GM19193 (cell line): ENCODE data around the gene TNK1.

Experiments
- POLR2A ChIP-seq: IDR thresholded peaks from 4 replicates; pipeline ENCODE4 v1.6.1; 2011; ENCODE audit not compliant: insufficient read depth, insufficient read length; ENCODE audit errors: extremely low read depth

TNK1 gene

GRCh38 chr17:7352910-7353635 is 27.8 kb upstream of the TNK1 start:
- TF ChIP-seq POLR2A: no peak

GRCh38 chr17:7354262-7354843 is 26.5 kb upstream of the TNK1 start:
- TF ChIP-seq POLR2A: no peak

DNA sequence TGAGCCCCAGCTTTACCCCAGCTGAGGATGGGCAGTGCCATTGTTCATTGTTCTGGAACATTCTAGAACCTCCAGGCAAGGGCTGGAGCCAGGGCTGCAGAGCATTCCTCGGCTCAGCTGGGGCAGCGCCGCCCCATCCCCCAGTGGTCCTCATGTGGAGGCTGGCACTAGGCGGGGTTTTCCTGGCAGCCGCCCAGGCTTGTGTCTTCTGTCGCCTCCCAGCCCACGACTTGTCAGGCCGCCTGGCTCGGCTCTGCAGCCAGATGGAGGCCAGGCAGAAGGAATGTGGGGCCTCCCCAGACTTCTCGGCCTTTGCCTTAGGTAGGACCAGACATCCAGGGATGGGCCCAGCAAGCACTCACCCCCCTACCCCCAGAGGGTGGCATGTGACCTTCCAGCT is 25.8 kb upstream of the TNK1 start, which contains the start of gene TMEM95:
Gene TMEM95 (plus strand): TSS at position 104 of the 400 bp plus-strand sequence. CDS start 49 bp downstream, at position 153.
- TF ChIP-seq POLR2A: no peak

- no peak for TF ChIP-seq POLR2A
Measured at GRCh38 chr17:7355573-7355972, 25.3 kb upstream of the TNK1 start.

GRCh38 chr17:7356072-7356549 is 24.8 kb upstream of the TNK1 start:
- no peak for TF ChIP-seq POLR2A

DNA sequence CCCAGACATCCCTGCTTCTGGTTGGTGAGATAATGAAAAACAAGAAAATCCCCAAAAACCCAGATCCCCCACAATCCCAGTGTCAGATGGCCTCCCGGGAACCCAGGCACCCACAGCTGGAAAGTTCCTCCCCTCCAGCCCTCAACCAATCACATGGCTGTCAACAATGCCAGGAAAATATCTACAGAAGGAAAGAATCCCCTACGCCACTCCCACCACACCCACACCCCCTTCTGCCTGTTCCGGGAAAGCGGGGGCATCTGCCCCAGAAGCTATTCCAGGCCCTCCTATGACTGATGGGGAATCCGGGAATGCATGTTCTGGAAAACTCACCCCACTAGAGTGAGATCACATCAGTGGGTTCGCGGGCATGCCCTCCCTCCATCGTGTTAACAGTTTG is 24.1 kb upstream of the TNK1 start:
- TF ChIP-seq POLR2A: no peak

DNA sequence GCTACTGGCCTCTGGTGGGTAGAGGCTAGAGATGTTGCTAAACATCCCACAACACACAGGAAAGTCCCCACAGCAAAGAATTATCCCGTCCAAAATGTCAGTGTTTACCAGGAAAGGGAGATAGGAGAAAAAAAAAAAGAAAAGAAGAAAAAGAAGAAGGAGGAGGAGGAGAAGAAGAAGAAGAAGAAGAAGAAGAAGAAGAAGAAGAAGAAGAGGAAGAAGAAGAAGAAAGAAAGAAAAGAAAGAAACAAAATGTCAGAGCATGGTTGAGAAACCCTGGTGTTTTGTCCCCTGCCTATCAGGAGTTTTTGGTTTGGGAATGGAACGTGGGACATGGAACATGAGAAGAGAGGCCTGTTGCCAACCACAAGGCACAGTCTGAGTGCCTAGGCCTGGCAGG is 23.5 kb upstream of the TNK1 start:
- no peak for TF ChIP-seq POLR2A

DNA sequence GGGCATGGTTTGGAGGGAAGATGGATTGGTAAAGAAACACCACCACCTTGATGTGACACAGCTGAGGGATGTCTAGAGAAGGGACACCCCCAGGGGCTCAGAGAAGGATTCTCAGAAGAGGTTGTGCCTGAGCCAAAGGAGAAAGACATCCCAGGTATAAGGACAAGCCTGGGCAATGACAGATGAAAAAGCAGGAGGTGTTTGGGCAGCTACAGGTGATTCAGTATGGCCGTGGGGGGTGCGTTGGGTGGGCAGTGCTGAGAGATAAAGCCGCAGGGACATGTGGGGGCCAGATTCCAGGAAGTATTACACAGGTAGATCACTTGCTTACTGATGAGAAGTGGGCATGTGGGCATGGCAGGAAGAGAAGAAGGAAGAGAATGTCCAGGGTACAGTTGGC is 19.0 kb upstream of the TNK1 start:
- TF ChIP-seq POLR2A: no peak

DNA sequence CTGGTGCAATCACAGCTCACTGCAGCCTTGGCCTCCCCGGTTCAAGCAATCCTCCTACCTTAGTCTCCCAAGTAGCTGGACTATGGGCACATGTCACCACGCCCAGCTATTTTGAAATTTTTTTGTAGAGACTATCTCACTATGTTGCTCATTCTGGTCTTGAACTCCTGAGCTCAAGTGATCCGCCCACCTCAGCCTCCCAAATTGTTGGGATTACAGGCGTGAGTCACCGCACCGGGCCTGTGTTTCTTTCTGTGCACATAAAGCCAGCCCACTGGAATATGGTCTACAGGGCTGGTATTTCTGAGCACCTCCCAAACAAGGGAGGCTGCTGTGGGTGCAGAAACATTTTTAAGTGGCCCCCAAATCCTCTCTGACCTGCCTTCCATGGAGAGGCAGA is 17.6 kb upstream of the TNK1 start:
- no peak for TF ChIP-seq POLR2A

- TF ChIP-seq POLR2A: no peak
Measured at GRCh38 chr17:7367083-7367482, 13.8 kb upstream of the TNK1 start.

- no peak for TF ChIP-seq POLR2A
Measured at GRCh38 chr17:7367918-7368598, 12.8 kb upstream of the TNK1 start.

DNA sequence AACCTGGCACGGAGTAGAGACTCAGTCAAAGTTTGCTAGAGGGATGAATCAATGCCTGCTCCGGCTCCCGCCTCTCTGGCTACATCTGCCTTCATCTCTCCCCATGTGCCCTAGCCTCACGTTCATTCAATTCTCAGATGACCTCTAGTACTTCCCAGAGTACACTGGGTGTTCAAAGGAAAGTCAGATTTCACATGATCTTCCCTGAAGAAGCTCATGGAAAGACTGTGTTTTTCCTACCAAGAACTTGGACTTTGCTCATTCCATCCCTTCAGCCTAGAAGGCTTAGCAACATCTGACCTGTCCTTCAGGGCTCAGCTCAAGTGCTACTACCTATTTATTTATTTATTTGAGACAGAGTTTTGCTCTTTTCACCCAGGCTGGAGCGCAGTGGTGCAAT is 11.1 kb upstream of the TNK1 start:
- TF ChIP-seq POLR2A: no peak

DNA sequence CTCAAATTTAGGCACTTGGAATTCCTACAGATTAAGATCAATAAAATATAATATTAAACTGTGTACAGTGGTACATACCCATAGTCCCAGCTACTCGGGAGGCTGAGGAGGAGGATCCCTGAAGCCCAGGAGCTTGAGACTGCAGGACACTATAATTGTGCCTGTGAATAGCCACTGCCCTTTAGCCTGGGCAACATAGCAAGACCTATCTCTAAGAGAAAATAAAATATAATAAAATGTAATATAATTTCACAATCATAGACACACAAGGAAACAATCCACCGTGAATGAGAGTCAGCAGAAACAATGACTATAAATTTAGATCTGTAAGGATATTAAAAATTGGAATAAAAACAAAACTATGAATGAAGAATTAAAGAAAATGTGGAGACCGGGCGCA is 10.0 kb upstream of the TNK1 start:
- TF ChIP-seq POLR2A: no peak

GRCh38 chr17:7374353-7374752 is 6.5 kb upstream of the TNK1 start:
- TF ChIP-seq POLR2A: no peak

GRCh38 chr17:7379134-7379533 is 1.8 kb upstream of the TNK1 start:
- TF ChIP-seq POLR2A: no peak

DNA sequence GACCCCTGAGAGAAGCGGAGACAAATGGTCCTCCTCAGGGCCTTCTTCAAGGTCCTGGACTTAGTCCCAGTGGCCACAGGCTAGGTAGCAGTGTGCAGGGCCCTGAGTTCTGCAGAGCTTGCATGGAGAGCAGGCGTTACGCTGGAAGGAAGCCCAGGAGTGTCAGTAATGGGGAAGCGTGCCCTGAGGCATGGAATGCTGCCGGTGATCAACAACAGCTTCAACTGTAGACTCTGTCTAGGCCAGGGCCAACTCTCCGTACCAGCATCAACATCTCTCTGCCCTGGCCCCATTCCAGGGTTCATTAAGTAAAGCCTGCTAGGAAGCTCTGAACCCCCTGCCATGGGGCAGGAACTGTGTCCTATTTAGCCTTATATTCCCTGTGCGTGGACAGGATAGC is 568 bp upstream of the TNK1 start:
- no peak for TF ChIP-seq POLR2A
